ENCODE data around the gene TRAFD1. TPM values are rescaled to one million over a fixed set of nuclear protein-coding genes. Genes with fewer than 3 reads are reported as not detected.

Gene TRAFD1
- polyA plus RNA-seq, 1 donor from 2014 or later = 75.6 TPM

DNA sequence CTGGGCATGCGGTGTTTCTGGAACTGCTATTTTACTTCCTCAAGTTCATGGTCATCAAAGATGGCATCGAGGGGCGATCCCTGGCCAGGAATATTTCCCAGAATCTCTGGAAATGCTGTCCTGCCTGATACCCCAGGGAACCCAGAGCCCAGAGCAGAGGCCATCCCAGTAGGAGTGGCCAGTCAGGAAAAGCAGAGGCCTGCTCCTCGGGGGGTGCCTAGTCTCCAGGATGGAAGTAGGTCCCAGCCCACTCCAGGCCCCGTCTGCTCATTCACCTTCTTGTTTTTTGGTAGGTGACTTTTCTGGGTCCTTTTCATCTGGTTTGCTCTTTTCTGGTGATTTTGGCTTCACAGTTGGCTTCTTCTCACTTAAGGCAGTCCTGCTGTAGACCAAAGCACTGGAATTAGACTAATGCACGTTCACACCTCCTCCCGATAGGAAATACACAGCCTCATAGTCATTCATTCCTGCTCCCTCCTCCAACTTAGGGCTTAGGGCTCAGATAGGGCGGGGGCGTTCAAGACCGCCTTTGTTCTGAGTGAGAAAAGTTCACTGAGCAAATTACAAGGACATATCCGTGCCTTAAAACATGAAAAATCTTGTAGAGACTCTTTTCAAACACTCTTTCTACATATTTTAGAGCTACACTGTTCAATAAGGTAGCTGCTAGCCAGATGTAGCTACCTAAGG, 51.1 kb downstream of the TRAFD1 start:
- Histone ChIP-seq H3K27ac (ENCODE audit: low read length) (no peak overlapping the region), H3K27me3 (ENCODE audit: insufficient read depth, low read depth, low read length) (no peaks in the 10 kb centered on the region)

GRCh38 chr12:112178796-112179195, 53.4 kb downstream of the TRAFD1 start:
- Histone ChIP-seq H2AFZ (ENCODE audit: low read depth, low read length) (no peak overlapping the region), H3K9me3 (ENCODE audit: low read length) (no peaks in the 10 kb centered on the region), H3K79me2 (replicated peaks; ENCODE audit: insufficient read depth, low read length) (no peaks in the 10 kb centered on the region), H3K4me3 (ENCODE audit: low read length) (no peak overlapping the region), H3K27ac (ENCODE audit: low read length) (no peak overlapping the region), H3K9ac (ENCODE audit: low read length) (no peak overlapping the region), H3K9me2 (ENCODE audit: insufficient read depth, low read length) (no peaks in the 10 kb centered on the region), H3K27me3 (ENCODE audit: insufficient read depth, low read depth, low read length) (no peaks in the 10 kb centered on the region), H3K4me2 (ENCODE audit: low read length) (no peak overlapping the region), H4K20me1 (ENCODE audit: insufficient read depth) (no peaks in the 10 kb centered on the region), H3F3A (ENCODE audit: insufficient read depth, low read length, poor library complexity, severe bottlenecking) (no peaks in the 10 kb centered on the region), H3K36me3 (ENCODE audit: insufficient read depth, low read length) (peaks cover 6% of the 10 kb centered on the region)
- TF ChIP-seq TAF1 (IDR thresholded peaks at IDR 0.05; ENCODE audit: low read depth) = no peak
- TF ChIP-seq SMC3 (conservative IDR thresholded peaks at IDR 0.05; ENCODE audit: poor library complexity) = no peak
- TF ChIP-seq POLR2AphosphoS5 (IDR thresholded peaks at IDR 0.05) = no peak
- no peak for TF ChIP-seq RAD21 (conservative IDR thresholded peaks at IDR 0.05)
- no peak for TF ChIP-seq EZH2 (IDR thresholded peaks at IDR 0.05; ENCODE audit: borderline replicate concordance, insufficient read depth, low read length, poor library complexity, severe bottlenecking)
- no peak for TF ChIP-seq REST (IDR thresholded peaks at IDR 0.05; ENCODE audit: borderline replicate concordance)
- TF ChIP-seq, protein P1, sequence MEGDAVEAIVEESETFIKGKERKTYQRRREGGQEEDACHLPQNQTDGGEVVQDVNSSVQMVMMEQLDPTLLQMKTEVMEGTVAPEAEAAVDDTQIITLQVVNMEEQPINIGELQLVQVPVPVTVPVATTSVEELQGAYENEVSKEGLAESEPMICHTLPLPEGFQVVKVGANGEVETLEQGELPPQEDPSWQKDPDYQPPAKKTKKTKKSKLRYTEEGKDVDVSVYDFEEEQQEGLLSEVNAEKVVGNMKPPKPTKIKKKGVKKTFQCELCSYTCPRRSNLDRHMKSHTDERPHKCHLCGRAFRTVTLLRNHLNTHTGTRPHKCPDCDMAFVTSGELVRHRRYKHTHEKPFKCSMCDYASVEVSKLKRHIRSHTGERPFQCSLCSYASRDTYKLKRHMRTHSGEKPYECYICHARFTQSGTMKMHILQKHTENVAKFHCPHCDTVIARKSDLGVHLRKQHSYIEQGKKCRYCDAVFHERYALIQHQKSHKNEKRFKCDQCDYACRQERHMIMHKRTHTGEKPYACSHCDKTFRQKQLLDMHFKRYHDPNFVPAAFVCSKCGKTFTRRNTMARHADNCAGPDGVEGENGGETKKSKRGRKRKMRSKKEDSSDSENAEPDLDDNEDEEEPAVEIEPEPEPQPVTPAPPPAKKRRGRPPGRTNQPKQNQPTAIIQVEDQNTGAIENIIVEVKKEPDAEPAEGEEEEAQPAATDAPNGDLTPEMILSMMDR (IDR thresholded peaks at IDR 0.05; ENCODE audit: poor library complexity, severe bottlenecking) = no peak

More for the DNA sequence above, 51.1 kb downstream of the TRAFD1 start:
- Histone ChIP-seq H3K79me2 (replicated peaks; ENCODE audit: insufficient read depth, low read length) (no peaks in the 10 kb centered on the region), H3K4me3 (ENCODE audit: low read length) (no peak overlapping the region), H3K9me3 (ENCODE audit: low read length) (no peaks in the 10 kb centered on the region), H4K20me1 (ENCODE audit: insufficient read depth) (no peaks in the 10 kb centered on the region), H2AFZ (ENCODE audit: low read depth, low read length) (no peak overlapping the region), H3K4me2 (ENCODE audit: low read length) (no peak overlapping the region), H3K9ac (ENCODE audit: low read length) (no peak overlapping the region), H3K9me2 (ENCODE audit: insufficient read depth, low read length) (no peaks in the 10 kb centered on the region), H3F3A (ENCODE audit: insufficient read depth, low read length, poor library complexity, severe bottlenecking) (no peaks in the 10 kb centered on the region), H3K36me3 (ENCODE audit: insufficient read depth, low read length) (peaks cover 6% of the 10 kb centered on the region)
- no peak for TF ChIP-seq REST (IDR thresholded peaks at IDR 0.05; ENCODE audit: borderline replicate concordance)
- TF ChIP-seq, protein P1 (IDR thresholded peaks at IDR 0.05; ENCODE audit: poor library complexity, severe bottlenecking) = no peak
- TF ChIP-seq POLR2AphosphoS5 (IDR thresholded peaks at IDR 0.05) = no peak
- no peak for TF ChIP-seq EP300 (conservative IDR thresholded peaks at IDR 0.05; ENCODE audit: poor library complexity, severe bottlenecking)
- TF ChIP-seq EZH2 (IDR thresholded peaks at IDR 0.05; ENCODE audit: borderline replicate concordance, insufficient read depth, low read length, poor library complexity, severe bottlenecking) = no peak
- TF ChIP-seq SMC3 (conservative IDR thresholded peaks at IDR 0.05; ENCODE audit: poor library complexity) = no peak
- no peak for TF ChIP-seq RAD21 (conservative IDR thresholded peaks at IDR 0.05)
- TF ChIP-seq MXI1 (conservative IDR thresholded peaks at IDR 0.05; ENCODE audit: poor library complexity, severe bottlenecking) = no peak
- no peak for TF ChIP-seq TAF1 (IDR thresholded peaks at IDR 0.05; ENCODE audit: low read depth)
